CD4-positive, CD25-positive, alpha-beta regulatory T cell (primary cell): ENCODE data around the gene SLC12A7. TPM values are rescaled to one million over a fixed set of nuclear protein-coding genes. Genes with fewer than 3 reads are reported as not detected.

Source experiments
- ATAC-seq, 2 donors: fragments of 150-1000 bp; cut with Tn5 transposase; one replicate each; pipeline ENCODE4 v1.10.0; 2021; ENCODE audit warnings: low read depth in 2 of 2, moderate number of reproducible peaks in 2 of 2, moderate library complexity in 1 of 2
- DNase-seq, 3 donors: peaks; one replicate each; pipeline versions ENCODE4 v3.0.0 to v3.0.0-alpha.2; 2012 to 2022; ENCODE audit warnings: mixed read lengths in 1 of 3
- H3K27ac ChIP-seq: one replicate; pipeline ENCODE4 v1.7.0; 2013; ENCODE audit warnings: mild to moderate bottlenecking, low read length; ENCODE audit not compliant: insufficient read depth, poor library complexity, severe bottlenecking
- H3K27me3 ChIP-seq: one replicate; pipeline ENCODE4 v1.7.0; 2013; ENCODE audit warnings: low read length; ENCODE audit not compliant: control insufficient read depth, insufficient read depth
- H3K36me3 ChIP-seq: one replicate; pipeline ENCODE4 v1.7.0; 2013; ENCODE audit warnings: mild to moderate bottlenecking, low read length, moderate library complexity; ENCODE audit not compliant: control insufficient read depth, insufficient read depth
- H3K4me1 ChIP-seq: 2 replicates; pipeline ENCODE4 v1.7.0; 2013; ENCODE audit warnings: mild to moderate bottlenecking, low read length; ENCODE audit not compliant: insufficient read depth, control insufficient read depth, poor library complexity, severe bottlenecking
- H3K4me3 ChIP-seq: one replicate; pipeline ENCODE4 v1.7.0; 2013; ENCODE audit warnings: low read depth, mild to moderate bottlenecking, low read length, moderate library complexity
- H3K9me3 ChIP-seq, 2 experiments: 1 replicate in 1 of 2; 2 replicates in 1 of 2; pipeline ENCODE4 v1.7.0; 2013; ENCODE audit warnings: low read length in 2 of 2, mild to moderate bottlenecking in 1 of 2, moderate library complexity in 1 of 2; ENCODE audit not compliant: control insufficient read depth in 2 of 2
- H3K27ac Mint-ChIP-seq, 3 donors: one replicate each; pipeline ENCODE4 v1.8.0; 2020 to 2022; ENCODE audit warnings: mild to moderate bottlenecking in 3 of 3, mixed read lengths in 3 of 3, moderate library complexity in 2 of 3
- H3K27me3 Mint-ChIP-seq: one replicate; pipeline ENCODE4 v1.8.0; 2022; ENCODE audit warnings: mild to moderate bottlenecking, mixed read lengths
- H3K36me3 Mint-ChIP-seq: one replicate; pipeline ENCODE4 v1.8.0; 2020; ENCODE audit warnings: mixed read lengths
- H3K4me1 Mint-ChIP-seq, 4 donors: one replicate each; pipeline ENCODE4 v1.8.0; 2020 to 2022; ENCODE audit warnings: mixed read lengths in 4 of 4, mild to moderate bottlenecking in 1 of 4
- H3K4me3 Mint-ChIP-seq, 4 donors: one replicate each; pipeline ENCODE4 v1.8.0; 2020 to 2022; ENCODE audit warnings: mild to moderate bottlenecking in 4 of 4, mixed read lengths in 4 of 4, moderate library complexity in 3 of 4
- H3K9me3 Mint-ChIP-seq, 7 donors: one replicate each; pipeline ENCODE4 v1.8.0; 2020 to 2022; ENCODE audit warnings: mixed read lengths in 7 of 7, mild to moderate bottlenecking in 3 of 7, moderate library complexity in 2 of 7
- polyA plus RNA-seq, 4 donors: library from polyadenylated mRNA; unstranded; fragments of 300-500 nt; fragmentation: Illumina TruSeq; gene quantifications; one replicate each; pipeline ENCODE4 v1.2.3, GENCODE V29; 2021
- total RNA-seq: library from RNA; stranded (reverse); gene quantifications from one replicate; pipeline ENCODE4 v1.2.3, GENCODE V29; 2022

SLC12A7 gene
- total and polyA plus RNA-seq, 5 donors from 2014 or later, result 2.2 to 16.0 (median 7.0) TPM

DNA sequence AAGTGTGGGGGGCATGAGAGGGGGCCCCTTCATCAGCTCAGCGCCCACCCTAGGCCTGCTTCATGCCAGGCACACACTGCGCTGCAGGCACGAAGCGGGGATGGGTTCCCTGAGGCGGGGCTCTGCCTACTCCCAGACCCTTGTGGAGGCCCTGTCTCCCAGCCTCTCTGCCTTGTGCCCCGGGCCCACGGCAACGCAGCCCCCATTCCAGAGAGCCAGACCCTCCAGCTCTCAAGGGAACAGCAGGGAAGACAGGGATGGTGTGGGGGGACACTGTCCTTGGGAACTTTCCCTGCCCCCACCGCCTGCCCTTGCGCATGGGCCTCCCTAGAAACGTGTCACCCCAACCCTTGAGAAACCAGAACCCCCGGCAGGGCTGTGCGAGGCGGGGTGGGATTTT lies 10.0 kb upstream of the SLC12A7 start:
- no peaks in the 10 kb centered on the region for H3K9me3 ChIP-seq
- H3K36me3 Mint-ChIP-seq, result no peaks in the 10 kb centered on the region
- H3K4me3 Mint-ChIP-seq, result no peak overlapping the region
- no peaks in the 10 kb centered on the region for H3K9me3 Mint-ChIP-seq
- DNase-seq (no peak), ATAC-seq (no peak)
- H3K27ac ChIP-seq, result no peak overlapping the region
- no peaks in the 10 kb centered on the region for H3K4me1 ChIP-seq
- H3K4me3 ChIP-seq, result no peak overlapping the region
- no peaks in the 10 kb centered on the region for H3K27me3 ChIP-seq
- H3K27me3 Mint-ChIP-seq, result peaks cover 5% of the 10 kb centered on the region
- H3K27ac Mint-ChIP-seq, result no peak overlapping the region
- no peaks in the 10 kb centered on the region for H3K36me3 ChIP-seq
- H3K4me1 Mint-ChIP-seq, result peaks cover 0 to 6% (median 0%) of the 10 kb centered on the region in 4 donors

DNA sequence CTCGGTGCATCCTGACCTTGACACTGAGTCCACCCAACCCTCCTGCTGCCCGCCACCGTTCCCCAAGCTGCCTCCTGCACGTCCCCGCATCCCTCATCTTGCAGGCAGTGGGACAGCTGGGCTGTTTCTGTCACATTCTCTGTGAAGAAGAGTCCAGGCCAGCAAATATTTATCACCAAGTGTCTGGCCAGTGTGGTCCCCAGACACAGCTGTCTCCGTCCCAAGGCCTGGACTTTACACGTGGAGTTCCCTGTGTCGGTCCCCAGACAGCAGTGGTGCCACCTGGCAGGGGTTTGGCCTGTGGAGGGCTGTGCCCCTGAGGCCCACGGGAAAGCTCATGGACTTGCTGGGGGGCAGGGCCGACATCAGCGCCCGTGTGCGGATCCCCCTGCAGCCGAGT lies 9.2 kb upstream of the SLC12A7 start:
- ATAC-seq (no peak), DNase-seq (no peak)
- Histone ChIP-seq H3K4me1 (no peaks in the 10 kb centered on the region), H3K27ac (no peak overlapping the region), H3K27me3 (no peaks in the 10 kb centered on the region), H3K36me3 (no peaks in the 10 kb centered on the region), H3K4me3 (no peak overlapping the region), H3K9me3 (no peaks in the 10 kb centered on the region)
- Mint-ChIP-seq H3K9me3 (no peaks in the 10 kb centered on the region), H3K27ac (no peak overlapping the region), H3K27me3 (no peaks in the 10 kb centered on the region), H3K4me1 (peaks cover 0 to 6% (median 0%) of the 10 kb centered on the region in 4 donors), H3K4me3 (no peak overlapping the region), H3K36me3 (no peaks in the 10 kb centered on the region)

DNA sequence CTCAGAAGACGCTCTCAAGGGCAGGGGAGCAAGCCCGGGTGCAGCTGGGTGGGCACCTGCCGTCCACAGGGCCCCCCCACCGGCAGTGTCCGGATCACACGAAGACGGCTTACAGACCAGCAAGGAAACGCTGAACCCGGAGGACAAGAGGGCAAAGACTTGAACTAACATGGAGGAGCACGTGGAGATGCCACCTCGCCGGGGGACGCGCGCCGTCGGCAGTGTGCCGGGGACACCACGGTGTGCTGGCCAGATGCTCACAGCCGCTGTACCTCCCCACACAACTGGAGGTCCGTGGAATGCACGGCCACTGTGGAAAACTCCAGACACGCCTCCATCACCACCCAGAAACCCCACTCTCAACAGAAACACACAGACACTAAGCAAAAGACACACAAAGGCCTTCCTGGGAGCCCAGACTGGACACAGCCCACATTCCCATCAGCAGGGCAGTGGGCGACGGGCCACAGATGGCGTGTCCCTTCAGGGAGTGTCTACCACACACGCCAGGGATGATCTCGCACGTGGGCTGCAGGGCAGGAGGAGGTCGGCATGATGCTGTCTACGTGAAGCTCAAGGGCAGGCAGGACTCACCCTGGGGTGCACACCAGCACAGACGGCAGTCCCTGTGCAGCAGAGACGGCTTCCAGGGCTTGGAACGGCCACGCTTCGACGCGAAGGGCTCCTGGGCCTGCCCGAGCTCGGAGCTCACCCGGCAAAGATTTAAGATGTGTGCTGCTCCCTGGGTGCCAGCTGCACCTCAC lies 8.6 kb upstream of the SLC12A7 start:
- H3K9me3 Mint-ChIP-seq, result no peaks in the 10 kb centered on the region
- Histone ChIP-seq H3K4me3 (no peak overlapping the region), H3K4me1 (no peaks in the 10 kb centered on the region), H3K36me3 (no peaks in the 10 kb centered on the region), H3K9me3 (no peaks in the 10 kb centered on the region), H3K27me3 (no peaks in the 10 kb centered on the region), H3K27ac (no peak overlapping the region)
- DNase-seq, result no peak
- peaks cover 0 to 6% (median 0%) of the 10 kb centered on the region in 4 donors for H3K4me1 Mint-ChIP-seq
- H3K27ac Mint-ChIP-seq, result peak overlapping the region in 1 of 3 donors; percentile 44
- ATAC-seq, result no peak
- no peaks in the 10 kb centered on the region for H3K36me3 Mint-ChIP-seq
- no peaks in the 10 kb centered on the region for H3K27me3 Mint-ChIP-seq
- no peak overlapping the region for H3K4me3 Mint-ChIP-seq

DNA sequence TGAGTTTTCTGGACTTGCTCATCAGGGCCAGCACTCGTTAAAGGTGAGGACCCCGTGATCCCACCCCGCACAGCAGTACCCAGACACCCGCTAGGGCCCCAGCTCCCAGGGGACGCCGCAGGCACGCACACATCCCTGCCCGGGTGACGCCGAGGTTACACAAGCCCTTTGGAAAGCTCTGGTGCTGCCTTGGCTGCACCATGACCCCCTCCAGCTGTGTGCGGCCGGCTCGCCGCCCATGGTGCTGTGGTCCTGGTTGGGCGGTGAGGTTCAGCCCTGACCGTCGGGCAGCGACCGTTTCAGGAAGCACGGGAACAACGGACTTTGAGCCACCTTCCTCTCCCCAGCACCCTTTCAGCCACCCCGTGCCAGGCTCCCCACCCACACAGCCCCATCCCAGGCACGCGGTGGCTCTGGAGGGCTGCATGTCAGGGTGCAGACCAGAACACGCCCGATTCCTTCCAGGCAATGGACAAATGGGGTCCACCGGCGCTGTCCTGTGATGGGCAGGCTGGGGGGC lies 7.5 kb upstream of the SLC12A7 start:
- ATAC-seq (no peak), DNase-seq (no peak)
- Mint-ChIP-seq H3K4me3 (no peak overlapping the region), H3K9me3 (no peaks in the 10 kb centered on the region), H3K27me3 (no peaks in the 10 kb centered on the region), H3K27ac (no peak overlapping the region), H3K4me1 (peaks cover 0 to 6% (median 0%) of the 10 kb centered on the region in 4 donors), H3K36me3 (no peaks in the 10 kb centered on the region)
- Histone ChIP-seq H3K27ac (no peak overlapping the region), H3K36me3 (no peaks in the 10 kb centered on the region), H3K4me1 (no peaks in the 10 kb centered on the region), H3K27me3 (no peaks in the 10 kb centered on the region), H3K9me3 (no peaks in the 10 kb centered on the region), H3K4me3 (no peak overlapping the region)

DNA sequence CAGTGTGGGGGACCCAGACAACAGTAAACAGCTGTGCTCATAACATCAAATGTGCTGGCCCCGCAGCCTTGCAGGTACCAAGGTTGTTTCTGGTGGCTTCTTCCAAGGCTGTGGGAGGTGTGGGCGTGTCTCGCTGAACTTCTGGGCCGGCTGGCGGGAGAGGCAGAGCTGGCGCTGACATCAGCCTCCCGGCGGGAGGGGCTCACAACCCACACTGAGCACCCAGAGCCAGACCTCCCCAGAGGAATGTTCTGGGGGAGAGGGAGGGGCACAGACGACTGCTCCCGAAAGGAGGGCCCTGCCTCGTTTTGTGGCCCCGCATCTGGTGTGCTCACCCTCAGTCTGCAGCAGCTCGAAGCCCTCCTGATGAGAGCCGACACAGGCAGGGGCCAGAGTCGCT lies 6.9 kb upstream of the SLC12A7 start:
- no peaks in the 10 kb centered on the region for H3K27me3 Mint-ChIP-seq
- no peaks in the 10 kb centered on the region for H3K9me3 Mint-ChIP-seq
- Histone ChIP-seq H3K27ac (no peak overlapping the region), H3K4me3 (no peak overlapping the region), H3K36me3 (no peaks in the 10 kb centered on the region), H3K4me1 (no peaks in the 10 kb centered on the region), H3K9me3 (no peaks in the 10 kb centered on the region), H3K27me3 (no peaks in the 10 kb centered on the region)
- no peak for ATAC-seq
- DNase-seq, result no peak
- no peak overlapping the region for H3K4me3 Mint-ChIP-seq
- H3K27ac Mint-ChIP-seq, result no peak overlapping the region
- H3K36me3 Mint-ChIP-seq, result no peaks in the 10 kb centered on the region
- peaks cover 0 to 6% (median 0%) of the 10 kb centered on the region in 4 donors for H3K4me1 Mint-ChIP-seq

- ATAC-seq (no peak), DNase-seq (no peak)
- Histone ChIP-seq H3K9me3 (no peaks in the 10 kb centered on the region), H3K27ac (no peak overlapping the region), H3K27me3 (no peaks in the 10 kb centered on the region), H3K36me3 (no peaks in the 10 kb centered on the region), H3K4me3 (no peak overlapping the region), H3K4me1 (no peaks in the 10 kb centered on the region)
- Mint-ChIP-seq H3K27me3 (no peaks in the 10 kb centered on the region), H3K27ac (no peak overlapping the region), H3K4me1 (peaks cover 0 to 6% (median 0%) of the 10 kb centered on the region in 4 donors), H3K4me3 (no peak overlapping the region), H3K9me3 (no peaks in the 10 kb centered on the region), H3K36me3 (no peaks in the 10 kb centered on the region)
Measured at GRCh38 chr5:1118231-1118698, 6.4 kb upstream of the SLC12A7 start.

- Histone ChIP-seq H3K36me3 (no peaks in the 10 kb centered on the region), H3K4me1 (no peaks in the 10 kb centered on the region), H3K27ac (no peak overlapping the region), H3K27me3 (no peaks in the 10 kb centered on the region), H3K4me3 (no peak overlapping the region), H3K9me3 (no peaks in the 10 kb centered on the region)
- Mint-ChIP-seq H3K27me3 (no peaks in the 10 kb centered on the region), H3K36me3 (no peaks in the 10 kb centered on the region), H3K4me3 (no peak overlapping the region), H3K4me1 (peaks cover 0 to 6% (median 0%) of the 10 kb centered on the region in 4 donors), H3K27ac (no peak overlapping the region), H3K9me3 (no peaks in the 10 kb centered on the region)
- ATAC-seq (no peak), DNase-seq (no peak)
Measured at GRCh38 chr5:1116977-1117376, 5.1 kb upstream of the SLC12A7 start.
